Subcutaneous adipose tissue (tissue), 4 donors: ENCODE data around the gene STARD10. TPM values are rescaled to one million over a fixed set of nuclear protein-coding genes. Genes with fewer than 3 reads are reported as not detected.

ENCODE experiments used
- CTCF ChIP-seq: fragments of 450-650 bp; IDR thresholded peaks from one replicate; pipeline ENCODE4 v1.5.1; 2016; ENCODE audit warnings: low read depth, mild to moderate bottlenecking, control low read depth, antibody characterized with exemption, moderate library complexity
- total RNA-seq, 4 donors: library from RNA; depleted of rRNA; stranded (reverse); fragments of >200 nt; gene quantifications; one replicate each; pipeline ENCODE4 v1.1.0, GENCODE V29; 2016

STARD10 gene
- total RNA-seq, 4 donors from 2014 or later, result 13.4 to 20.2 (median 14.8) TPM

- no peak for TF ChIP-seq CTCF
Measured at GRCh38 chr11:72786305-72787215, 7.3 kb downstream of the STARD10 start.

GRCh38 chr11:72784662-72785061, 9.2 kb downstream of the STARD10 start:
- TF ChIP-seq CTCF, result no peak

- TF ChIP-seq CTCF, result no peak
Measured at GRCh38 chr11:72783144-72783905, 10.5 kb downstream of the STARD10 start.

DNA sequence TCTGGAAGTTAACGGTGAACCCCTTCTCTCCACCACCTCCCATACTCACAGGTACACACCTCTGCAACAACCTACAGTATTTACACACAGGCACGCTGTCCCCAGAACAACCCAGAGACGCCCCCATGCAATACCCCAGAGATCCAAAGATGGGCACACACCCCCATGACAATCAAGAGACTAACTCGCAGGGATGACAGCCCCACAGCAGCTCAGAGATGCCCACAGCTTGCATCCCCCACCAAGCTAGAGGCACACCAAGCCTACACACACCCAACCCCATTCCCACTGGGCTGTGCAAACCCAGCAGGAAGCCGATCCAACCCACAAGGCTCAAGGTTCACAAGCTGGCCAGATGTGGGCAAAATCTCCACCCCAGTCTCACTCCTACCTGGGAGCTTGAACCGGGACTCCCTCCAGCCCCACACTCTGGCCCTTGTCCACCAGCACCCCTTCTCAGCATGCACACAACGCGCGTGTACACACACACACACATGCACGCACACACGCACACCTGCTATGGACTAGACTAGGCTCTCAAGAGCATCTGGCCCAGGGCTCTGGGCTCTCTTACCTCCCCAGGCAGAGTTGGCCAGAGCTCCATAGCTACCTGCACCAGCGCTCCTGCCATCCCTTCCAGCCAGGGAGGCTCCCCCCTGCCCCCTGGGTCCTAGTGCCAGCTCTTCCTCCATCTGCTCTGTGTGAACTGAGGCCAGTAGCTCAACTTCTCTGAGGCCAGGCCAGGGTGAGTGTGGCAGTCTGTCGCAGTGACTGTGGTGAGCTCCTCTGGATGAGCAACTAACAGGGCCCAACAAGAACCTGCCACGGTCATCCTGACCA, 11.5 kb downstream of the STARD10 start:
- TF ChIP-seq CTCF, result no peak

DNA sequence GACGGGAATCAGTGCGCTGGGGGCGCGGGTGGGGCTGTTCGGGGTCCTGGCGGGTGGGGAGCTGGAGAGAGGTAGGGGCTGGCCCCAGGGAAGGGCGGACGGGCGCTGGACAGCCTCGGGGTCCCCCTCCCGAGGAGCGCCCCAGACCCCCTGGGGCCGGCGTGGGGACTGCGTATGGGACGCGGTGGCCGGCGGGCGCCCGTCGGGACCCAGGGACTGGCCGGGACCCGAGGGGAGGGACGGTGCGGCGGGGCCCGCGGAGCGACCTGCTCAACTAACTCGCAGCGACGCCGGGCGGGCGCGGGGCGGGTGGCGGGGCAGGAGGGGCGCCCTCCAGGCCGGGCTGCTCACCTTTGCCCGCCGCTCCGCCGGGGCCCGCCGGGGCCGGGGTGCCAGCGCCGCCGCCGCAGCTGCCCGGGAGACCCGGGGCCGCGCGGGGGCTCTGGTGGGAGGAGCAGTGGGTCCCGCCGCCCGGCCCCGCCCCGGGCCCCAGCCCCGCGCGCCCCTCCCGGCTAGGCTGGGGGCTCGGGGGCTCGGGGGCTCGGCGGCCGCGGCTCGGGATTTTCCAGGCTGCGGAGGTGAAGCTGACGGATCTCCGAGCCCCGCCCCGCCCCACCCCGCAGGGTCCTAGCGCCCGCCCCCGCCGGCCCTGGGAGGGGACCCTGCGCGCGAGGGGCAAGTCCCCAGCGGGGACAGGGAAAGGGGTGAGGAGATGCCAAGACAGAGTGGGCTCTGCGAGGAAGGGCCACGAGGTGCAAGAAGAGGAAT, 12.3 kb downstream of the STARD10 start:
- TF ChIP-seq CTCF, result no peak

DNA sequence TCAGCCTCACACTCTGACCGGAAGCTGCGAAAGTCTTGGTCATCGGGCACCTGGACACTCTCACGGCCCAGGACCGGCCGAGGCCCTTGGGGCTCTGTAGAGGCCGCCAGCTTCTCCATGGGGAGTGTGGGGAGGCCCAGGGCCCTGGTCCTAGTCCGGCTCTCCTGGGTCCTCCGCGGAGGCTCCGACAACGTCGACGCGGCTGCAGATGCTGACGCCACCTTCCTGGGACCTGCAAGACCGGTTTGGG, 12.9 kb downstream of the STARD10 start:
- TF ChIP-seq CTCF, result no peak
